KMS-11 (cell line): Measurements from ENCODE around the gene C11orf24.
"Not testable (repeated sequence)": the region's sequence is repeated elsewhere in the genome, so short reads cannot be mapped to it uniquely, and the experiment has no call there.

Experiments
- H2AFZ ChIP-seq: fragments of 200-600 bp; sonication (generic); 2 replicates; pipeline ENCODE4 v1.6.1; 2016; ENCODE audit warnings: antibody characterized with exemption, mixed run types, low read depth
- H3K27ac ChIP-seq: fragments of 200-600 bp; sonication (generic); 2 replicates; pipeline ENCODE4 v1.6.1; 2016; ENCODE audit warnings: mild to moderate bottlenecking, mixed run types
- H3K27me3 ChIP-seq: fragments of 200-600 bp; sonication (generic); 2 replicates; pipeline ENCODE4 v1.6.1; 2017; ENCODE audit warnings: mild to moderate bottlenecking, low read depth, mixed run types, moderate library complexity; ENCODE audit not compliant: insufficient read depth
- H3K36me3 ChIP-seq: fragments of 200-600 bp; sonication (generic); 2 replicates; pipeline ENCODE4 v1.6.1; 2017; ENCODE audit warnings: mild to moderate bottlenecking, mixed run types; ENCODE audit not compliant: insufficient read depth
- H3K4me1 ChIP-seq: fragments of 200-600 bp; sonication (generic); 2 replicates; pipeline ENCODE4 v1.6.1; 2016; ENCODE audit warnings: mild to moderate bottlenecking, low read depth, mixed run types; ENCODE audit not compliant: poor library complexity, severe bottlenecking
- H3K4me2 ChIP-seq: fragments of 200-600 bp; sonication (generic); 2 replicates; pipeline ENCODE4 v1.7.0; 2016; ENCODE audit warnings: mild to moderate bottlenecking, mixed run types
- H3K4me3 ChIP-seq: fragments of 200-600 bp; sonication (generic); IDR thresholded peaks from 2 replicates; pipeline ENCODE4 v1.6.1; 2017; ENCODE audit warnings: low read depth, low read length, mixed read lengths; ENCODE audit not compliant: insufficient read depth
- H3K79me2 ChIP-seq: fragments of 200-600 bp; sonication (generic); 2 replicates; pipeline ENCODE4 v1.6.1; 2016; ENCODE audit warnings: low read depth, mixed run types; ENCODE audit not compliant: insufficient read depth
- H3K9ac ChIP-seq: fragments of 200-600 bp; sonication (generic); 2 replicates; pipeline ENCODE4 v1.6.1; 2016; ENCODE audit warnings: mild to moderate bottlenecking, mixed run types
- H4K20me1 ChIP-seq: fragments of 200-600 bp; sonication (generic); 2 replicates; pipeline ENCODE4 v1.6.1; 2016; ENCODE audit warnings: mild to moderate bottlenecking, mixed run types; ENCODE audit not compliant: insufficient read depth
- CTCF ChIP-seq: fragments of 200-600 bp; sonication (generic); conservative IDR thresholded peaks from 2 replicates; pipeline ENCODE4 v1.6.1; 2017; ENCODE audit warnings: low read depth, mild to moderate bottlenecking, antibody characterized with exemption, low read length, moderate library complexity, mixed read lengths

The C11orf24 gene

GRCh38 chr11:68295271-68295670, 23.5 kb upstream of the C11orf24 start:
- TF ChIP-seq CTCF: no peak
- Histone ChIP-seq H4K20me1 (no peaks in the 10 kb centered on the region), H2AFZ (no peak overlapping the region), H3K4me1 (peaks cover 11% of the 10 kb centered on the region), H3K27me3 (no peaks in the 10 kb centered on the region), H3K9ac (no peak overlapping the region), H3K79me2 (no peaks in the 10 kb centered on the region), H3K27ac (no peak overlapping the region), H3K4me2 (no peak overlapping the region), H3K4me3 (no peak overlapping the region), H3K36me3 (no peaks in the 10 kb centered on the region)

- Histone ChIP-seq H3K36me3 (no peaks in the 10 kb centered on the region), H3K9ac (no peak overlapping the region), H3K27me3 (no peaks in the 10 kb centered on the region), H3K4me1 (peaks cover 11% of the 10 kb centered on the region), H3K4me2 (no peak overlapping the region), H4K20me1 (no peaks in the 10 kb centered on the region), H3K79me2 (no peaks in the 10 kb centered on the region), H3K4me3 (no peak overlapping the region), H3K27ac (no peak overlapping the region), H2AFZ (no peak overlapping the region)
- no peak for TF ChIP-seq CTCF
Measured at GRCh38 chr11:68293708-68294107, 21.9 kb upstream of the C11orf24 start.

GRCh38 chr11:68289456-68289855, 17.7 kb upstream of the C11orf24 start:
- Histone ChIP-seq H3K9ac (no peak overlapping the region), H3K27ac (no peak overlapping the region), H3K36me3 (no peaks in the 10 kb centered on the region), H3K27me3 (no peaks in the 10 kb centered on the region), H2AFZ (no peak overlapping the region), H3K79me2 (no peaks in the 10 kb centered on the region), H4K20me1 (no peaks in the 10 kb centered on the region), H3K4me2 (no peak overlapping the region), H3K4me1 (no peaks in the 10 kb centered on the region), H3K4me3 (no peak overlapping the region)
- no peak for TF ChIP-seq CTCF

- no peak overlapping the region for H3K27ac ChIP-seq
- no peaks in the 10 kb centered on the region for H3K4me1 ChIP-seq
- TF ChIP-seq CTCF: no peak
- no peaks in the 10 kb centered on the region for H3K79me2 ChIP-seq
- H3K4me3 ChIP-seq: no peak overlapping the region
- H3K27me3 ChIP-seq: no peaks in the 10 kb centered on the region
- H4K20me1 ChIP-seq: no peaks in the 10 kb centered on the region
- no peaks in the 10 kb centered on the region for H3K36me3 ChIP-seq
- H2AFZ ChIP-seq: no peak overlapping the region
- no peak overlapping the region for H3K9ac ChIP-seq
- no peak overlapping the region for H3K4me2 ChIP-seq
Measured at GRCh38 chr11:68287419-68287818, 15.6 kb upstream of the C11orf24 start.

- not testable (repeated sequence) for H3K4me3 ChIP-seq, H3K79me2 ChIP-seq, H3K36me3 ChIP-seq, H4K20me1 ChIP-seq, H3K4me1 ChIP-seq, H3K4me2 ChIP-seq, H3K27me3 ChIP-seq, H2AFZ ChIP-seq, H3K27ac ChIP-seq, H3K9ac ChIP-seq
Measured at GRCh38 chr11:68284588-68284987, 12.8 kb upstream of the C11orf24 start.
